Stimulated activated CD4-positive, alpha-beta T cell treated with anti-CD3 and anti-CD28 coated beads, Interleukin-4, amount 100 ng/mL, for 1 hour (primary cell): Measurements from ENCODE around the gene RPS6KA2.

Experiments used
- DNase-seq: peaks from one replicate; pipeline ENCODE4 v3.0.0-alpha.2; 2020

Gene RPS6KA2

DNA sequence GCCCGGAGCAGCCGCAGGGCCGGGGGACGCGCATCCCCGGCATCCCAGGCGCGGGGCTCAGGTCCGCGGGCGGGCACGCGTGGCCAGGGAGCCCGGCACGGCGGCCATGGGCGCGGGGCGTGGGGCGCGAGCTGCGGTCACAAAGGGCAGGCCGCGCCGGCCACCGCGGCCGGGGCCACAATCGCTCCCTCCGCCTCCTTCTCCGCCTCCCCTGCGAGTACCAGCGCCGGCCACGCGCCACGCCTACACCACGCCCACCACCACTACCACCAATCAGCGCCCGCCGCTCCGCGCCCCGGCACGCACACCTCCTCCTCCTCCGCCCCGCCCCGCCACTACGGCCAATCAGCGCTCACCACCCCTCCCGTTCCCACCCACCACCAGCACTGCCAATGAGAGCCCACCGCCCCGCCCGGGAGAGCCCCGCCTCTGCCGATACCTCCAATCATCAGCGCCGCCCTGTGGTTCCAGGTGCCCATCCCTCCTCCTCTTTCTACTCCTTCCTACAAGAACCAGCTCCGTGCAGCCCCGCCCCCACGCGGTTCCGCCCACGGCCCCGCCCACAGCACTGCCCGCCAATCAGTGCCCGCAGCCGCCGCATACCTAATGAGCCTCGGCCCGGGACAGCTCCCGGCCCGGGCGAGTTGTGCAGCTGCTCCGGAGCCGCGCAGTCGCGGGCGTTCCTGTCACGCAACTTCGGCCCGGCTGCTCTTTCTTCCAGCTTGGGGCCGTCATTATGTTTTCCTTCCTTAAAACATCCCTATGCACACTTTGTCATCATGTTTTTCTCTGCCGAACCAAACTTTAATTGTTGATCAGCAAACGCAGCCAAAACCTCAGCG lies at the start of gene RPS6KA2:
TSS of gene RPS6KA2 (minus strand) at position 219 of the 842 bp plus-strand sequence. CDS start 232 bp downstream, outside the sequence.
- DNase-seq, result peak; percentile 100

DNA sequence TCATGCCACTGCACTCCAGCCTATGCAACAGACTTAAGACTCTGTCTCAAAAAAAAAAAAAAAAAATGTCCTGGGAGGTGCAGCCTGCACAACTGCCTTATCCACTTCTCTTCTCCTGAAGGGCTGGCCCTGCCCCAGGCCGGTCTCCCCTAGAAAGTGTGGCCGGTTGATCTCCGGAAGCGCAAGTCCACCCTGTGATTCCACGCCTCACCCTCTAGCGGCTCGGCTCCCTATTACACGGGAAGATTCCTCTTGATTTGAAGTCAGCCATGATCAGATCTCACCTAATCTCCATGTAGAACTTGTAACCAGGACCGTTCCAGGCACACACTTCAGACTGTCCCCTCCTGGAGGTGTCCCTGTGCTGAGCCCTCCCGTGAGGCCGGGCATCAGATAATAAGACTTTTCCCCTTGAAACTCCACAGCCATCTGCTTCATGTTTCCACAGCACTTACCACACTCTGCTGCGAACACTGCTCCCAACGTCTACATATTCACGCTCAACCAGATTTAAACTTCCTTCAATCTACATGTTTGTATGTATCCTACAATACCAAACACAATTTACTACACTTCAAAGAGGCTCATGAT lies 49.3 kb upstream of the RPS6KA2 start:
- no peak for DNase-seq

DNA sequence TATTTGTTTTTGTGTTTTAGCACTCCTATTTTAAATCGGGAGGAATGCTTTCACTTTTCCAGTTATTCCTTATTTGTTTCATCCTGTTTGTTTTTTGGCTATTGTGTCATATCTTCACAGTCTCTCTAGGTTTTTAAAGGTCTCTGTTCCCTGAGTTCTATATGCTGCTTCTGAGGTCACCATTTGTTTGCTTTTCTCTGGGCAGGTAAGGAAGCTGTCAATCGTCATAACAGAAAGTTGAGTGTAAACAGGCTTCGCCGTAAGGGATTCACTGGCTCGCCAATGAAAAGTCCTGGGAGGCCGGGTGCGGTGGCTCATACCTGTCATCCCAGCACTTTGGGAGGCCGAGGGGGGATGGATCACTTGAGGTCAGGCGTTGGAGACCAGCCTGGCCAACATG lies 48.7 kb upstream of the RPS6KA2 start:
- no peak for DNase-seq

DNA sequence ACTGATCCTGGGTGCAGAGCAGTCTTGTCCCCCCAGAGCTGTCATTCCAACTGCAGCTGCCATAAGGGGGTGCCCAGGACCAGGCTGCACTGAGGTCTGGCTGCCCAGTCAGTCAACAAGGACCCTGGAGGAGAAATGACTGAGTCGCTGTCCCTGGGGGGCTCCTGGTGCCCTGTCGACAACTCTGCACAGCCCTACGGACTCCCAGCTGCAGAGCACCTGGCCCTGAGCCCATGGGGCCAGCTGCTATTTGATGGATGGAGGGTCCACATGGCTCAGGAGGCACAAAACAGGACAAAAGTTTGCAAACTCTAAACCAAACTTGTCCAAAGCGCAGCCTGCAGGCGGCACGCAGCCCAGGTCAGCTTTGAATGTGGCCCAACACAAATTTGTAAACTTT lies 46.3 kb upstream of the RPS6KA2 start:
- DNase-seq, result no peak

DNA sequence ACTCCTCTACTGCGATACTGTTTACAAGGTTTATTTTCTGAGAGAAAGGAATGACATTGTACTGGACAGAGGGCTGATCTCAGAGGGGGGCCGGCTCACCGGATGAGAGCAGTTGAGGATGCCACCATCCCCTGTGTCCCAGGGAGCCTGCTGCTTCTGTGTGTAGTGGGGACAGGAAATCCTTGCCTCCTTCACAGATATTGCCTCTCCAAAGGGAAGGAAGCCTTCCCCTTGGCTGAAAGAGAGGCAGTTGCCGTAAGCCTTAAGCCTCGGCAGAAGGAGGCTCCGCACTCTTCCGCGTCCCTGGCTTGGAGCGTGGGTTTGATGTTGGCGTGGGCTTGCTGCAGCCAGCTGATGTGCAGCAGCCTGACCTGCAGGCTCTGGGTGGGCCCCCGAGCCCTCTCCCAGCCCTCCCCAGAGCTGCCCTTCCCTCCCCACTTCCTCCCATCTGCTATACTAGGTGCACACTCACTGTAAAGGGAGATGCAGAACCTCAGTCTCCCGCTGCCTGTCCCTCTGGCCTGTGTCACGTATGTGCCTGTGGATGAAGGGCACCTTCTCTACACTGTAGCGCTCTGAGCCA lies 45.7 kb upstream of the RPS6KA2 start:
- no peak for DNase-seq

DNA sequence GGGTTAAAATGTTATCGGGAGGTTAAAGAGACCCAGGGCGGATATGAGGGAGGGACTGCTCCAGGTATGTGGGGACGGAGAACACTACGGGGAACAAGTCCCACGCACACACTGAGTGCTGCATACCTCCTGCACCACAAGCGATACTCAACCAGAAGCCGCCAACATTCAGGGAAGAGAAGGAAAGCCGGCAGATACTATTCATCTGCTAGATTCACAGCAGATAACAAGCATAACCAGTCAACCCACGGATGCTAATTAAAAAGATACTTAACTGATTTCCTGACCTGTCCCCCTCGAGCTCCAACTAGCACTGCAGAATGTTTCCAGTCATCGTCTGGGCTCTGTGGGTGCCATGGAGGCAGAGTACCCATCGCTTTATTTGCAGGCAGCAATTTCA lies 45.1 kb upstream of the RPS6KA2 start:
- DNase-seq, result no peak

DNA sequence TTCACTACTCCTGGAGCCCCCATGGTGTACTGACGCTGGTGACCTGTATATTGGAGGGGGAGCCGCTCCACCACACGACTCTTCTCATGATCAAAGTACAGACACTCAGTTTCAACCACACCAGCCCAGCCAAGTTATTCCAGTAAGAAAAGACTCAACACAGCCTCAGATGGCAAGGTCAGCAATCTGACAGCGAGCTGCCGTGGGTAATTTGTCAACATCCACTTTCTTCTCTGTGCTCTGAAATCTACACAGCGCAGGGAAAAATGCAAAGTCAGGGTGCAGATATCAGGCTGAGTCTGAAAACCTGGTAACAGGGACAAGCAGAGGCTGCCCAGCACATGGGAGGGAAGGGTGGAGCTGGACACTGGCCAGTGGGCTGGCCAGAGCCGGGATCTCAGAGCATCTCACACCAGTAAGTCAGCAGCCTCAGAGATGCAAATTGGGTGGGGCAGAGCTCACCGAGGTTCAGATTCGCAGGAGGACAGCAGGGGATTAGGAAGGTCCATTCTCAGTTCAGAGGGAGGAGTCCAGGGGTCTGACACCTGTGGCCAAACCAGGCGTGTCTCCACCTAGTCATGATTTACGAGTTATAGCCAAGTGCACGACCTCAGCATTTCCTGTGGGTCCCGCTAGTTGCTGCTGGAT lies 44.5 kb upstream of the RPS6KA2 start:
- no peak for DNase-seq

DNA sequence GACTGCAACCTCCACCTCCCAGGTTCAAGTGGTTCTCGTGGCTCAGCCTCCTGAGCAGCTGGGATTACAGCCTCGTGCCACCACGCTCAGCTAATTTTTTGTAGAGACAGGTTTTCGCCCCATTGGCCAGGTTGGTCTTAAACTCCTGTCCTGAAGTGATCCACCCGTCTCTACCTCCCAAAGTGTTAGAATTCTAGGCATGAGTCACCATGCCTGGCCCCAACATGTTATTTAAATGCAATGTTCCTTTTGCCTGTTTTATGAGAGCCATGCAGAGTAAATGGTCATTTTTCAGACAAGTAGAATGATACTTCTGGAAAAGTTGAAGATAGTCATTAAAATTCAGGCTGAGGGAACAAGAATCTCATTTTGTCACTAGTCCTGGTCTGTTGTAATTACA lies 43.8 kb upstream of the RPS6KA2 start:
- DNase-seq, result no peak

DNA sequence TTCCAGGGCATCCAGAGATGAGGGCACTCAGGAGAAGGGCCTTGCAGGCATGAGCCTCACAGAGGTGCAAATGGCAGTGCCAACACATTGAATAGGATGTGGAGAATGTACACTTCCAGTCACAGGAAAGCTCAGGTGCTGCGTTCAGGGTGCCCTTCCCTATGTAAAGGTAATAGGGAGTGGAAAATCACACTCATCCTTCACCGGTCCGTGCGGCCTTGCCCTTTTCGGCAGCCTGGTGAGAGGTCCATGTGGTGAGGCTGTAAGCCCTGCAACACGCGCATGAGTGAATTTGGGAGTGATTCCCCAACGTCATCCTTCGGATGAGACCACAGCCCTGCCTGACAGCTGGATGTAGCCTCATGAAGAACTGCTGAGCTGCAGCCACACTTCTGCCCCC lies 43.0 kb upstream of the RPS6KA2 start:
- DNase-seq, result no peak

DNA sequence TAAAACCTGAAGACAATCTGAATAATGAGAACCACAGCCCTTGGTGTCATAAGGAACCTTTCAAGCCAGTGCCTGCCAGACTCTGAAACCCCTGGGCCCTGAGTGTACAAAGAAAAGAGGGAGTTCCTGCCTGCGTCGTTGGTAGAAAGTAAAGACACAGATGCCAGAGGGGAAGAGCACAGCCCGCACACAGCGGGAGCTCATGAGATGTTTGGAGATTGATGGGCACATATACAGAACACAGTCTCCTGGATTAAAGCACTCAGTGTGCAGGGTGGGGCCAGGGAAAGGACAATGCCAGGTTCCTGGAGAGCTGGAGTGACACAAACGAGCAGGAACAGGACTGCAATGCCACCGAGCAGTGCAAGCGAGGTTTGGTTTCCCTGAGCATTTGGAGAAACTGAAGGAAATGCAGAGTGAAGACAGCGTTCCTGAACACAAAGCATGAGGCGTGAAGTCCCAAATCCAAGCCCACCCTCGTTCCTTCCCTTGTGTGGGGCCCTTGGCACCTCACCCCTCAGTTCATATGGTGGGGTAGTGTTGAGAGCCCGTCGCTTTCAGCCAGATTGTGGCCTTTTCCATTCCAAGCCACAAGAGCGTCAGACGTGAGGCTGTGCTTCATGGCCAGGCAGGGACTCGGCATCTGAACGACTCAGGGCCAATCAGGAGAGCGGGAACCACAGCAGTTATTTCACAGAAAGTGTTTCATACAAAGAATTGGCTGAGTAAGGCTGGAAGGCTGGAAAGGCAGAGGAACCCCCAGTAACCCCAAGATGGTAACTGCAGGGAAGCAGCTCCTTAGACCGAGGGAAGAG lies 41.0 kb upstream of the RPS6KA2 start:
- no peak for DNase-seq

DNA sequence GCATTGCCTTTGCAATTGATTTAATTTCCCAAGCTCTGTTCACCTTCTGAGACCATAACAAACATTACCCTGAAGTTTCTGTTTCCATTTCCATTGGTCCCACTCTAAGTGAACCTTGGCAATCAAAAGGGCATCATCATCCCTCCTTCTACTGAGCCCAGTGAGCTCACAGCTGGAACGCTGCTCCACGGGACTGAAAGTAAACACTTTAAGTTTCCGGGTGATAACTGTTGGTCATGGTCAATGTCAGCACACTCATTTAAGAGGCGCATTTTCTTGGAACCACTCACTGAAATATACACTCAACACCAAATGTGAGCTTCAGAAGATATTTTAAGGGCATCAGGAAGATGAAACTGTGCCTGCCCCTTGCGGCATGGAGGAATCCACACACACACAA lies 37.1 kb upstream of the RPS6KA2 start:
- no peak for DNase-seq

DNA sequence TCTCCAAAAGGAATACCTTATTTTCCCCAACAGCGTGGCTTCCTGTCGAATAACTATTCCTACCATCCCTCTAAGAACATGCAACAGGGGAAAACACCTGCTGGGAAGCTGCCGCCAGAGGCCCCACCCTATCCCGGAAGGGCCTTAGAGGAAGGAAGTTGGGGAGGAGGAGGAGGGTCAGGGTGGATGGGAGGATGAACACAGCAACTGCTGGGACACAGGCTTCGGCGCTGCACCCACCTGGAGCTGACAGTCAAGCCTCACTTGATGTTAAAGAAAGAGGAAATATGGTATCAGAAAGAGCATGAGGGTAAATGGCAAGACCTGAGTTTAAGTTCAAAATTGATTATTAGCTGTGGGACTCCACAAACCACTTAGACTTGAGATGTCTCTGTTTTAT lies 36.5 kb upstream of the RPS6KA2 start:
- no peak for DNase-seq

DNA sequence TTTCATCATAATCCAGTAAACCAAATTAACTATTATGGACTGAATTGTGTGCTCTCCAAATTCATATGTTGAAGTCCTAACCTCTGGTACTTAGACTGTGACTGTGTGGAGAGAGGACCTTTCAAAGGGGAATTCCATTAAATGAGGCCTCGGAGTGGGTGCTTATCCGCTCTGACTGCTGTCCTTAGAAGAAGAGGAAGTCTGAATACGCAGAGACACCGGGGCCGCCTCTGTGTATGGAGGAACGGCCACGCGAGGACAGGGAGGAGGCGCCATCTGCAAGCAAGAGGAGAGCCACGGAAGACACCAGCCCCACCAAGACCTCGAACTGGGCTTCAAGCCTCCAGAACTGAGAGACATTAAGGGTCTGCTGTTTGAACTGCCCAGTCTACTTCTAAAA lies 35.6 kb upstream of the RPS6KA2 start:
- DNase-seq, result no peak

DNA sequence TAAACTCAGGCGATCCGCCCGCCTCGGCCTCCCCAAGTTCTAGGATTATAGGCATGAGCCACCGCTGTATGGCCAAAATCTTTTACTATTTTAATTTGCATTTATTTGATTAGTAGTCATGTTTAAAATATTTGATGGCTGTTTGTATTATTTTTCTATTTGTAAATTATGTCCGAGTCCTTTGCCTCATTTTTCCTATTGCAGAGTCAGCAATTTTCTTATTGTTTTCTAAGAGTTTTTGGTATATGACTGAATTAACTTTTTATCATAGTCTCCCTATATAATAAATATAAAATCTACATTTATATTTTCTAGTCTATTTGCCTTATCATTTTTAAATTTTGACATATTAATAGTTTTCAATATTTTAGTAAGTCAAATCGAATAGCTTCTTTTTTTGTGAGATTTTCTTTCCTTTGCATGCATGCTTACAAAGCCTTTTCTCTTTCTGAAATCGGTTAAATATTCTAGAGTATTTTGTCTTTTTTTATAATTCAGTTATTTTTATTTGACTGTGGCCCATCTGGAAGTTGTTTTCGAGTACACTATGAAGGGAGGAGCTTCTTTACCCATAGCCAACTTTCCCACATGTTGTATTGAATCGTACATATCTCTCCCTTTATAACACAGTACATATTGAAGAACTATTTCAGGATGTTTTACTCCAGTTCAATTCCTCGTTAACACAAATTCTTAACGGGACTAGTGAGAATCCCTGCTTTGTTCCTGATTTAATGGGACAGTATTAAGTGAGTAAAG lies 34.5 kb upstream of the RPS6KA2 start:
- no peak for DNase-seq

DNA sequence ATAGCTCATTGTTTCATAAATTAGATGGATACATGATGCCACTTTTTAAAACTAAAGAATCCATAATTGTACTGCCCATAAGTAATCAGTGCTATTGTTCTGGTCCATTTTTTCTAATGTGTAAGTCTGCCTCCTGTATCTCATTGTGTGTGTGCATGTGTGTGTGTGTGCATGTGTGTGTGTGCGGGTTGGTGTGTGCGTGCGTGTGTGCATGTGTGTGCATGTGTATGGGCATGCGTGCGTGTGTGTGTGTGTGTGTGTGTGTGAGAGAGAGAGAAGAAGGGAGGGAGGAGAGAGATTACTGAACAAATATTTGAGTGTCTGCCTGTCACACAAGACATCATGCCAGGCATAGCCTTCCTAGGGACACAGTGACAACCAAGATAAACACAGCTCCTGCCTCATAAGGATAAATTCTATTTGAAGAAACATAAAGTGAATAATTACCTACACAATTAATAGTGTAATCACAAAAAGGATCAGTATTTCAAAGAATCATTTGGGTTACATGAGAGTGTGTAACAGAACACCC lies 33.2 kb upstream of the RPS6KA2 start:
- no peak for DNase-seq

DNA sequence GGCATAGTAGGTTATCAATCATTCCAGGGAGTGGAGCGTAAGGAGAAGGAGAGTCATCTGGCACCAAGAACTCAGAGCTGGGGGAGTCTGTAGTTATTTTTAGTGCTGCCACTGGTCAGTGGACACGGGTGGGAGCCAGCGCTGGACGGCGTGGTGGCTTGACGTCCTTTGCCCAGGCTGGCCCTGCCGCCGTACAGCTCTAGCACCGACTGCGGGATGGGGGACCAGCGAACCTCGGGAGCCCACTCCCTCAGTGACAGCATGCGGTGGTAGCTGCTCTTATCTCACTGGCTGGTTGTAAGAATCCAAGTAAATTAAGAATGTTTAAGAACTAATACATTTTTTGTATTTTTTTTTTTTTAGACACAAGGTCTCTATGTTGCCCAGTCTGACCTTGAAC lies 32.5 kb upstream of the RPS6KA2 start:
- DNase-seq, result no peak

DNA sequence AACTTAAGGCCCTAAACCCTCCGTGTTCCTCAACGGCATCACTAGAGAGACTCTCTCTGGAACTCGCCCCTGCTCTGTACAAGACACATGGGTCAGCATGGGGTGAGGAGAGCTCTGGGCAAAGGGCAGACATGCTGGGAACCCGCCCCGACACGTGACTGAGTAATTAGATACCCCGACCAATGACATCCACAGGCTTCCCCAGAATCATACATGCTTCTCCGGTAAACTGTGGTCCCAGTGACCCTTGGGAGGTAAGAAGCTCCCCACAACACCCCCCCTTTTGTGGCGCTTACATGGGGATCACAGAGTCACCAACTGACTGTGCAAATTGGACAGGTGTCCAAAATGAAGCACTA lies 31.7 kb upstream of the RPS6KA2 start:
- no peak for DNase-seq

DNA sequence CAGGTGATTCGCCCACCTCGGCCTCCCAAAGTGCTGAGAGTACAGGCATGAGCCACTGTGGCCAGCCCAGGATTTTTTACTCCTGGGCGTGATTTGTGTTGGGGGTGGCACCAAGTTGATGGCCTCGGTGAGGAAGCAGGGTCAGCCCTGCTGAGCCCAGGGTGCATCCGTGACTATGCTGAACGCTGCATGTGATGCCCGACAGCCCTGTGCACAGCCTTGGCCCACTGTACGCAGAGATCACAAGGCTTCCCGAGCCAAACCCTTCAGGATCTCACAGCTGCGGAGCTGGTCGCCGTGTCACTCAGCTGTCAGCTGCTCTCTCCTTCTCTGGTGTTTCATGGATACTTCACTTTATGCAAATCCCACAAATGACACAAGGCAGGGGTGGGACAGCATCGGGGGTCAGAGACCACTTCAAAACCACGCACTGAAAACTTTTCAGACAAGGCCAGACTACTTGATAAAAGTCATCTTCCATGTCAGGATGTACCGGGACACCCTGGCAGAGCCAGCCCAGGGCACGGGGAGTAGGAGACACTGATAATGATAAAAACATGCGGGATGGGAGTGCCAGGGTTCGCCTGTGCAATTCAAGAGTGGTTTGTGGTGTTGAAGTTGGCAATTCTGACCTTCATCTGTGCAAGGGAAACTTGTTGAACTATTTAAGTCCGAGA lies 31.2 kb upstream of the RPS6KA2 start:
- DNase-seq, result no peak

DNA sequence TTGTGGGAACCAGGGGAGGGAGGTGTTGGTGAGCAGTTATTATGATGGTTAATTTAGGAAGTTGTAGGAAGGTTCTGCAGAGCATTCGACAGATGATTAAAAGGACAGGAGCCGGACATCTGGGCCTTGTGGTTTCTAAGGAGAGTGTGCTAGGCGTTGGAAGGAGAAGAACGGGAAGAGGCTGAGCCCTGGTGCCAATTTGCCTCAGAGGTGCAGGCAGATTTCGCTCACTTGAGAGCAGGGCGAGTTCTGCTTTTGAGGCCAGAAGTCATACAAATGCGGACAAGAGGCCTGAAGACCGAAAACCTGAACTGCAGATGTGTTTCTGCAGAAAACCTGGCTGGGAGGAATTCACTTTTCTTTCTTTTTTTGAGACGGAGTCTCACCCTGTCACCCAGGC lies 30.5 kb upstream of the RPS6KA2 start:
- DNase-seq, result no peak

DNA sequence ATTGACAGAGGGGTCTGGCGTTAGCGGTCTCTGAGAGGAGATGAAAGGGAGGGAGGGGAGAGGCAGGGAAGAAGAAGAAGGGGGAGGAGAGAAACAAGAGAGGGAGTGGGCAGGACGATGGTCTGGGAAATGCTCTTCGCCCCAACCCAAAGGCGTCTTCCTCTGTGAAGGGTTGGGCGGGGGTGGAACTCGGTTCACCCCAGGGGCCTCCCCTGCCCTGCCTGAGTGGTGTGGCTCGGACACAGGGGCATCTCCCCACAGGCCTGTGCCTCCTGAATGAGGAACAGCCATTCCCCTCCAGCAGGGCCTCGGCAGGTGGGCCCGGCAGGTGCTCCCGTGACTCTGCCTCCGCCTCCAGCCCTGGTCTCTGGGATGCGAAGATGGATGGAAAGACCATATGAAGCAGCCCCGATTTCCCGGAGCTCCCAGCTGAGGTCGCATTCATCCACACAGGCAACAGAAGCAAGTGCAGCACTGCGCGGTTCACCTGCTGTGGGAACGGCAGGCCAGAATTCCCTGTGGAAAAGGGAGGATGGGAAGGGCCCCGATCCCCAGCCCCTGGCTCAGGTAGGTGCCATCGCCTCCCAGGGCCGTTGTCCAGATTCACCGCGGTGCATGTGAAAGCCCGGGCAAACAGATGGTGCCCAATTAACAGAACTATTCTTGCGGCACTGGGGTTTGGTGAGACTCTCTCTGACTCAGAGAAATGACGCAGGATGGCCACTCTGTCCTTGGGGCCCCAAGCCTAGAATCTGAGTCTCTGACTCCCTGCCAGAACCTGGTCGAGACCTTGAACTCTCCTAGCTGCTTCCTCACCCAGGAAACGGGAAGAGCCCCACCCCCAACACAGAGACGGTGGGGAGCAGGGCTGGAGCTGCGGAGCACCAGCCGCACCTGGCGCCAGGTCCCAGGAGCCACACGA lies 29.4 kb upstream of the RPS6KA2 start:
- no peak for DNase-seq
